H54 (cell line): ENCODE measurements around the gene MAPK8IP1.
"Not testable (repeated sequence)": the region's sequence is repeated elsewhere in the genome, so short reads cannot be mapped to it uniquely, and the experiment has no call there.

Experiments used
- DNase-seq: peaks from one replicate; pipeline ENCODE4 v3.0.0; 2011; ENCODE audit warnings: low spot score, mixed read lengths; ENCODE audit not compliant: insufficient read length
- FAIRE-seq: peaks from 3 replicates; lab custom pipeline; 2011; peaks lifted over from hg19 to GRCh38; lab: Jason Lieb, UNC
- POLR2A ChIP-seq: IDR thresholded peaks from 2 replicates; pipeline ENCODE4 v1.6.1; 2011; ENCODE audit warnings: low read depth, mild to moderate bottlenecking, low read length

Gene MAPK8IP1

GRCh38 chr11:45905095-45905494 is 19.6 kb downstream of the MAPK8IP1 start:
- DNase-seq: no peak
- FAIRE-seq: no peak
- TF ChIP-seq POLR2A: no peak

DNA sequence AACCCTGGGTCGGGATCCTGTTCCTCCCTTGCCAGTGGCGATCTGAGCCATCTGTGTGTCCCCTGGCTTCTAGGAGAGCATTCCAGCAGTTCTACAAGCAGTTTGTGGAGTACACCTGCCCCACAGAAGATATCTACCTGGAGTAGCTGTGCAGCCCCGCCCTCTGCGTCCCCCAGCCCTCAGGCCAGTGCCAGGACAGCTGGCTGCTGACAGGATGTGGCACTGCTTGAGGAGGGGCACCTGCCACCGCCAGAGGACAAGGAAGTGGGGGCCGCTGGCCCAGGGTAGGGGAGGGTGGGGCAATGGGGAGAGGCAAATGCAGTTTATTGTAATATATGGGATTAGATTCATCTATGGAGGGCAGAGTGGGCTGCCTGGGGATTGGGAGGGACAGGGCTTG is 20.1 kb downstream of the MAPK8IP1 start:
- not testable (repeated sequence) for DNase-seq, FAIRE-seq

DNA sequence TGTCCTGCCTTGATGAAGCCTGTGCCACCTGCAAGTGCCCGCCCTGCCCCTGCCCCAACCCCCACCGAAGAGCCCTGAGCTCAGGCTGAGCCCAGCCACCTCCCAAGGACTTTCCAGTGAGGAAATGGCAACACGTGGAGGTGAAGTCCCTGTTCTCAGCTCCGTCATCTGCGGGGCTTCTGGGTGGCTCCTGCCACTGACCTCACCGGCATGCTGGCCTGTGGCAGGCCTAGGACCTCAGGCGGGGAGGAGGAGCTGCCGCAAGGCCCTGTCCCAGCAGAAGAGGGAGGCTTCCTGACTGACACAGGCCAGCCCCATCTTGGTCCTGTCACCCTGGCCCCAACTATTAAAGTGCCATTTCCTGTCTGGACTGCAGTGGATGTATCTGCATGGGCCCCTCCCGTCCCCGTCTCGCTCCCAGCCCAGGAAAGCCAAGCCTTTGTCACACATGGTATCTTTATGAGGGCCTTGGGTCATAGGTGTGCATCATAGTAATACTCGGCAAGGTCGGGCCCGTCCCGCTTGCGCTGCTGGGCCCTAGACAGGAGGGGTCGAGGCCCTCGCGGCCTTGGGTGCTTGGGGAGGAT is 20.7 kb downstream of the MAPK8IP1 start:
- no peak for DNase-seq
- FAIRE-seq: no peak
- no peak for TF ChIP-seq POLR2A

- FAIRE-seq (no peak), DNase-seq (no peak)
- no peak for TF ChIP-seq POLR2A
Observed at GRCh38 chr11:45906965-45907611, 21.6 kb downstream of the MAPK8IP1 start, which contains the start of gene FREY1. Gene FREY1, minus strand, starts transcription at chr11:45907271. Its CDS starts 26 bp downstream, at chr11:45907245.

DNA sequence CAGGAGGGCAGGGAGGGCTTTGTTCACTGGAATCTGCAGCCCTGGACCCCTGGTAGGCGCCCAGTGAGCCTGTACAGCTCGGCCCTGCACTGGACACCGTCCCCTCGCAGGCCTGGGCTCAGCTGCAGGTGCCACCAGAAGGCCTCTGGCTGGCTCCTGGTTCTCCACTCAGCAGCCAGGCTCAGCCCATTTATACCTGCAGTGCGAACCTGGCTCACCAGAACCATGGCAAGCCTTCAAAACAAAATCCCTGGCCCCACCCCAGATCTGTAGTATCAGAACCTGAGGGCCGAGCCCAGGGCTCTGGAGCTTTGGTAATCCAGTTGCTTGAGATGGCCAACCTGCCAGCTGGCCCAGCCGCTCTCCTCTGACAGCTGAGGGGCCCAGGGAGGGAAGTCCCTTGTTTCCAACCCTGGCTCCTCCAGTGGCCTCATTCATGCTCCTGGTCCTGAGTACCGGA is 22.5 kb downstream of the MAPK8IP1 start:
- no peak for TF ChIP-seq POLR2A
- no peak for FAIRE-seq
- DNase-seq: no peak

DNA sequence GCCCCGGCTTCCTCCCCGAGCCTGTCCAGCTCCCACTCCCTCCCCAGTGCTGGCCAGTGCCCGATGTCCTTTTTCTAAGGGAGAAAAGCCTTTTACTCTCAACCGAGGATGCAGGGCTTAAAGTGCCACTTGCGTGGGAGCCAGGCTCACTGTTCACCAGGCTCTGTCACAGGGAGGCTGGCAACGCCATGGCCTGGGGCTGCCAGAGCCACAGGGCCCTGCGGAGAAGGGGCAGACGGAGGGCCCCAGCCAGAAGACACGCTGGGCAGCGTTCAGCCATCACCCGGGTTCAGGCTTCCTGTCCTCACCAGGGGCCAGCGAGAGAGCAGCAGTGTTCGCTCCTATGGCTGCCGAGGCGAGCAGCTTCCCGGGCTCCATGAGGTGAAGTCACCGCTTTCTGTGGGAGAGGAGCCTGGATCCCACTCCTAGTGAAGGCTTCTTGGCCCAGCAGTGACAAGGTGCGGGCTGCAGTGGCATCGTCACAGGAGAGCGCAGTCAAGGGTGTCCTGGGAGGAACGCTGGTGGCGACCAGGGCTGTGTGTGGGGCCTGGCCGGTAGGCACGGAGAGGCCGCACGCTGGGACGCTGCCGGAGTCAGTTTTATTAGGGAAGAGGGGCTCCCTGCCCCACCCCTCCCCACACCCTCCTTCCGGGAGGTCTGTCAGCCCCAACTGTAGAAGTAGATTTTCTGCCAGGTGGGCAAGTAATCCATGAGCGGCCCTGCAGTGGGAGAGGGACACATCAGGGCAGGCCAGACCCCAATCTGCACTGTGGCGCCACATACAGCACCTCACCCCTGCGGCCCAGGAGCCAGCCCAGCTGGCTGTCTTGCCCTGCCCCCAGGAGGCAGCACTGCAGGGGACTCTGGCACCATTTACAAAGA is 24.4 kb downstream of the MAPK8IP1 start:
- DNase-seq (no peak), FAIRE-seq (no peak)
- TF ChIP-seq POLR2A: no peak

DNA sequence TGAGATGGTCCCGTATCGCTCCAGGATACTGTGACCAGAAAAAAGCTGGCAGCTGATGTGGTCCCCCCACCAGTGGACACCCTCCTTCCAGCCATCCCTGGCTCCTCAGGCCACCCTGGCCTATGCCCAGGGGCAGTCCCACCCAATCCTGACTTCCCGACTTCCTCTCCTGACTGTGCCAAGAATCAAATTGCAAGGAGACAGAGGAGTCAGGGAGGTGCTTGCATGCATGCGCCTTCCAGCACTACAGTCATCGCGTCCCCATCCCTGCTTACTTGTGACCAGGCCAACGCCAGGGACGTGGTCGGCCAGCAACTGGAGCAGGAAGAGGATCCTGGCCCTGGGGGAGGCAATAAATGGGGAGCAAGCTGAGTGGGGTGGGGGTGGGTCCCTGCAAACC is 25.2 kb downstream of the MAPK8IP1 start:
- no peak for TF ChIP-seq POLR2A
- DNase-seq (no peak), FAIRE-seq (no peak)

- no peak for TF ChIP-seq POLR2A
- no peak for FAIRE-seq
- DNase-seq: no peak
Observed at GRCh38 chr11:45913514-45913913, 28.1 kb downstream of the MAPK8IP1 start.

GRCh38 chr11:45913942-45914635 is 28.6 kb downstream of the MAPK8IP1 start:
- no peak for FAIRE-seq
- no peak for DNase-seq
- no peak for TF ChIP-seq POLR2A

GRCh38 chr11:45915446-45915845 is 30.0 kb downstream of the MAPK8IP1 start:
- no peak for DNase-seq
- no peak for TF ChIP-seq POLR2A
- FAIRE-seq: no peak

GRCh38 chr11:45917286-45917622 is 31.8 kb downstream of the MAPK8IP1 start:
- no peak for FAIRE-seq
- no peak for DNase-seq
- TF ChIP-seq POLR2A: no peak

GRCh38 chr11:45917623-45918330 is 32.3 kb downstream of the MAPK8IP1 start, which contains the start of gene PEX16:
Gene PEX16, minus strand, starts transcription at chr11:45917877. Its CDS starts 66 bp downstream, at chr11:45917811.
- FAIRE-seq: peak; percentile 58
- TF ChIP-seq POLR2A: peak; percentile 92
- DNase-seq: peak; percentile 99
